NCI-H2107 (cell line): ENCODE results near the gene PRAC1.

ENCODE experiments used
- DNase-seq: peaks from one replicate; lab custom pipeline; 2025; lab: John Stamatoyannopoulos, UW

Gene PRAC1

GRCh38 chr17:48747445-48748363 lies 25.4 kb upstream of the PRAC1 start:
- DNase-seq, result no peak

- DNase-seq, result no peak
Measured at GRCh38 chr17:48746916-48747444, 24.7 kb upstream of the PRAC1 start.

GRCh38 chr17:48745381-48746275 lies 23.3 kb upstream of the PRAC1 start:
- no peak for DNase-seq

GRCh38 chr17:48740537-48740936 lies 18.2 kb upstream of the PRAC1 start:
- DNase-seq, result no peak

GRCh38 chr17:48738803-48739526 lies 16.6 kb upstream of the PRAC1 start:
- DNase-seq, result no peak

- no peak for DNase-seq
Measured at GRCh38 chr17:48738424-48738802, 16.1 kb upstream of the PRAC1 start.

GRCh38 chr17:48737330-48738043 lies 15.2 kb upstream of the PRAC1 start:
- no peak for DNase-seq

GRCh38 chr17:48735062-48735351 lies 12.7 kb upstream of the PRAC1 start:
- no peak for DNase-seq

GRCh38 chr17:48734333-48735061 lies 12.2 kb upstream of the PRAC1 start:
- no peak for DNase-seq

GRCh38 chr17:48733632-48734328 lies 11.5 kb upstream of the PRAC1 start:
- no peak for DNase-seq

GRCh38 chr17:48732688-48733629 lies 10.6 kb upstream of the PRAC1 start:
- no peak for DNase-seq

GRCh38 chr17:48731355-48731754 lies 9.0 kb upstream of the PRAC1 start:
- DNase-seq, result no peak

GRCh38 chr17:48730240-48730550 lies 7.9 kb upstream of the PRAC1 start:
- DNase-seq, result no peak

GRCh38 chr17:48729335-48730239 lies 7.3 kb upstream of the PRAC1 start:
- DNase-seq, result no peak

- no peak for DNase-seq
Measured at GRCh38 chr17:48728232-48729231, 6.2 kb upstream of the PRAC1 start, which contains the start of gene HOXB13. HOXB13 (minus strand) TSS chr17:48728750; CDS start chr17:48728593, 157 bp downstream.

- no peak for DNase-seq
Measured at GRCh38 chr17:48727415-48728175, 5.3 kb upstream of the PRAC1 start.
